ENCODE measurements around the gene UNC13B.

GRCh38 chr9:35335164-35335563, 173.4 kb downstream of the UNC13B start:
- TF ChIP-seq ZNF138 (CRISPR knock-in tag; conservative IDR thresholded peaks at IDR 0.05) = no peak
- TF ChIP-seq CTCF (IDR thresholded peaks at IDR 0.05) = no peak
- TF ChIP-seq CREM (CRISPR knock-in tag; IDR thresholded peaks at IDR 0.05) = no peak
- no peak for TF ChIP-seq RELA (CRISPR knock-in tag; IDR thresholded peaks at IDR 0.05; ENCODE audit: borderline replicate concordance)
- no peak for TF ChIP-seq E2F4 (CRISPR knock-in tag; IDR thresholded peaks at IDR 0.05; ENCODE audit: borderline replicate concordance, low read depth)
- no peak for TF ChIP-seq TEAD1 (CRISPR knock-in tag; IDR thresholded peaks at IDR 0.05)
- TF ChIP-seq ZNF416 (CRISPR knock-in tag; IDR thresholded peaks at IDR 0.05) = no peak
- TF ChIP-seq ZNF232 (CRISPR knock-in tag; IDR thresholded peaks at IDR 0.05) = no peak
- no peak for TF ChIP-seq USF1 (CRISPR knock-in tag; IDR thresholded peaks at IDR 0.05)
- no peak for TF ChIP-seq MLX (CRISPR knock-in tag; IDR thresholded peaks at IDR 0.05)
